ENCODE data around the gene MRAP.
"Not testable (repeated sequence)": the region's sequence is repeated elsewhere in the genome, so short reads cannot be mapped to it uniquely, and the experiment has no call there.

MRAP gene

GRCh38 chr21:32301596-32301995 lies 2.9 kb downstream of the MRAP start:
- no peak for DNase-seq

GRCh38 chr21:32302560-32302959 lies 3.9 kb downstream of the MRAP start:
- no peak for DNase-seq

DNA sequence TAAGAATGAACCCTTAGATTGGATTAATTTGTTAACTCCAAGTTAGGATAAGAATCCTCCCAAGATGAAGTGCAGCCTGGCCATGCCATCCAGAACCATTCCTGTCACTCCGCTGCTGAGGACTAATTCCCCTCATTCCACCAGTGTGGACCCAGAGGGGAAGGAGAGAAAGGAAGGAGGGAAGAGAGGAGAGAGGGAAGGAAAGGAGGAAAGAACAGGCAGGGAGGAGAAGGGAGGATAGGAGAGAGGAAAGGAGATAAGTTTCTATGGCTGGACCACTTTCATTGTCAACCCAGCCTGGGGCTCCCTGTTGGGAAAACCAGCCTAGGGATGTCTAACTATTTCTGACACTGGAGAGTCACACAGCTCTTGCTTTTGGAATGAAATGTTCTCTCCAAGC lies 4.7 kb downstream of the MRAP start:
- no peak for DNase-seq

DNA sequence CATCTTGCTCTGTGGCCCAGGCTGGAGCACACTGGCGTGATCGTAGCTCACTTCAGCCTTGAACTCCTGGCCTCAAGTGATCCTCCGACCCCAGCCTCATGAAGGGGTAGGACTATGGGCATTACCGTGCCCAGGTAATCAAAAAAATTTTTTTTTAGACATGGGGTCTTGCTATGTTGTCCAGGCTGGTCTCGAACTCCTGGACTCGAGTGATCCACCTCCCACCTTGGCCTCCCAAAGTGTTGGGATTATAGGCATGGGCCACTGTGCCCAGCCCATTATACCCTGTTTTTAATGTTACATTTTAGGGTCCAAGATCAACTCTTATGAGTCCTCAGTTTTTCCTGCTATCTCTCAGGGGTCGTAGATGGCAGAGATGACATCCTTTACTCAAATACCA lies 6.3 kb downstream of the MRAP start:
- no peak for DNase-seq

DNA sequence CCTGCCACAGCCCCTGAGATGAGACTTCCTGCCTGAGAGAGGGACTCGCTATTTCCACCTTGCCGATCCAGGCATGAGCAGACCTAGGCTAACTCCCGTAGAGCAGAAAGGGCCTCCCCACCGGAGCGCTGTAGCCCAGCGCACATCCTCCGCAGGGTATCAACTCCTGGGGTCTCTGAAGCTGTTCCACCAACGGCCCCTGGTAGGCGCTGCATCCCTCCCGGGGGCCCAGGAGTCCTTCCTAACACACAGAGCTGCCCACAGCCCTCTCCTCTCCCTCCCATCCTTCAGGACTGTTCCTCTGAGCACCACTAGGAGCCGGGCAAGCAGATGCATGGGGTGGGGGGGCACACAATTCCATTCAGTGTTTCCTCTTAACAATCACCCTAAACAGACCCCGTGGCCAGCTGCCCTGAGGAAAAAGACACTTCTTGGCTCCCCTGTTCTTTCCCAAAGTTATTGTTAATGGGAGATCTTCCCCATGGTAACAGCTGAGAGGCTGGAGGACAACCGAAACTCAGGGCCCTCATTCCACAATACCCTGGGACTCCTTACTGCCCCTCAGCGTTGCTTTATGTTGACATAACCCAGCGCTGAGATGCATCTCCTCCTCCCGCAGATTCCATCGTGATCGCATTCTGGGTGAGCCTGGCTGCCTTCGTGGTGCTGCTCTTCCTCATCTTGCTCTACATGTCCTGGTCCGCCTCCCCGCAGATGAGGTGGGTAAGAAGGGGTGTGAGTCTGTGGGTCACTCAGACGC lies 7.5 kb downstream of the MRAP start:
- DNase-seq: no peak

DNA sequence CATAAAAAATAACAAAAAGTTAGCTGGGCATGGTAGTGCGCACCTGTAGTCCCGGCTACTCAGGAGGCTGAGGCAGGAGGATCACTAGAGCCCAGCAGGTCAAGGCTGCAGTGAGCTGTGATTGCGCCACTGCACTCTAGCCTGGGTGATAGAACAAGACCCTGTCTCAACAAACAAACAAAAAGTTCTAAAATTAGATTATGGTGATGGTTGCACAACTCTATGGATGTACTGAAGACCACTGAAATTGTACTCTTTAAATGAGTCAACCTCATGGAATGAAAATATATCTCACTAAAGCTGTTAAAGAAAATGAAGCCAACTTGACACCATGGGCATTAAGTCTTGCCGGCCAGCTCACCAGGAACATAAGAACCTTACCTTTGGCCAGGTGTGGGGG lies 9.1 kb downstream of the MRAP start:
- no peak for DNase-seq

- DNase-seq: no peak
Measured at GRCh38 chr21:32308696-32309095, 10.0 kb downstream of the MRAP start.

DNA sequence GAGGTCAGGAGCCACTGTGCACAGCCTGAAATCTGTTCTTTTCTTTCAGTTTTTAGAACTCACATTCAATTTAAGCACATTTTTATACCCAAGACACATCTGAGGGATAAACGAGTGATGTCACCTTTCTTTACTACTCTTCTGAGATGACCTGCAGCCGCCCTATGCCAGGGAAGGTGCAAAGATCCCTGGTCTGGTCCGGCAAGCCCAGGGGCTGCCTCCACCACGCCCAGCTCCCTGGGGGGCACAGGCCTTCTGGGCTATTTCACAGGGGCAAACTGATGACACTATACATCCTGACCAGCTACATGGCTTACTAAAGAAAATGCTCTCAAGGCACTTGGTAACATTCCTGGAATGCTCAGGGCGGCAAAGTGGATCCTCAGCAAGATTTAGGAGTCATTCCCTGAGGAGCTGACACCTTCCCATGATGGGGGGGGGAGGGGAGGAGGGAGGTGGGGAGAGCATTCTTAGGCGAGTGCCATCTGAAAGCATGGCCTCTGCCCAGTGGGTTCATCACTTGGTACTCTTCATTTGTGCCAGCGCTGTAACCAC lies 11.3 kb downstream of the MRAP start:
- DNase-seq: no peak

DNA sequence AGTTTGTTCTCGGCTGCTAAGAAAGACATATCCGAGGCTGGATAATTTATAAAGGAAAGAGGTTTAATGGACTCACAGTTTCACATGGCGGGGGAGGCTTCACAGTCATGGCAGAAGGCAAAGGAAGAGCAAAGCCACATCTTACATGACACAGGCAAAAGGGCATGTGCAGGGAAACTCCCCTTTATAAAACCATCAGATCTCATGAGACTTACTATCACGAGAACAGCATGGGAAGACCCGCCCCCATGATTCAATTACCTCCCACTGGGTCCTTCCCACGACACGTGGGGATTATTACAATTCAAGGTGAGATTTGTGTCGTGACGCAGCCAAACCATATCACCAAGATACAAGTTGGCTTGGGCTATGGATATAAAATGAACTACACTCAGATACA lies 12.3 kb downstream of the MRAP start:
- not testable (repeated sequence) for DNase-seq

- DNase-seq: no peak
Measured at GRCh38 chr21:32311621-32312020, 13.0 kb downstream of the MRAP start.

DNA sequence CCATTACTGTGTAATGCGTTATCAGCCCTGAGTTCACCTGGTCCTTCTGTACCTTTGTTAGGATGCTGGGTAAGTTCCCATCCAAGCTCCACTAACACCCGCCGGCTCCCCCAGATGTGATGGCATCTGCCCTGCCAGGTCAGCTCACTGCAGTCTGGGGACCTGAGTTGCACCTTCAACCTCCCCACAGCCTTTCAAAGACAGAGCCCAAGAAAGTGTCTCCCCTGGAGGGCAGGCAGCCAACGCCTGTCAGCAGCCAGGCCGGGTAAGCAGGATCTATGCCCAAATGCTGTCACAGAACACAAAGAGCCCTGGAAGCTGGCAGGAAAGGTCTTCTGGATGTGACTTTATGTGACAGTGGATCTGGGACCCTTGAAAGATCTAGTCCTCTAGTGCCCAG lies 13.7 kb downstream of the MRAP start:
- no peak for DNase-seq

GRCh38 chr21:32312976-32313375 lies 14.3 kb downstream of the MRAP start:
- DNase-seq: no peak

DNA sequence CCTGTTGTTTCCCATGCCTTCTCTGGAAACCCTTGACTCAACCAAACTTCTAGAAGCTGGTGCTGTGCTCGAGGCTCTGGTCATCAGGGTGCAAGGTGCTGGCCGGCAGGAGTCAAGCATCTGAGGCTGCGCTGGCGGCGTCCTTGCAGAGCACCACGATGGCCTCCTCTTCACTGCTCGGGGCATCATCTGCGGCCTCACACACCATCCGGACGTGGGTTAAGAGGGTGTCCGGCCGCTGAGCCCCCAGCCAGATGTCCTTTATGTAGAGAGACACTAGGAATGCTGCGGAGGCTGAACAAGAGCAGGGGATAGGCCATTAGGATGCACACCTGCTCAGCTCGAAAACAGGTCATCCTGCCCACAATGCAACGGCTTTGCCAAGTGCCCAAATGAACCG lies 16.2 kb downstream of the MRAP start:
- no peak for DNase-seq

GRCh38 chr21:32315511-32316281 lies 17.0 kb downstream of the MRAP start:
- no peak for DNase-seq

GRCh38 chr21:32316361-32317215 lies 17.9 kb downstream of the MRAP start:
- no peak for DNase-seq

DNA sequence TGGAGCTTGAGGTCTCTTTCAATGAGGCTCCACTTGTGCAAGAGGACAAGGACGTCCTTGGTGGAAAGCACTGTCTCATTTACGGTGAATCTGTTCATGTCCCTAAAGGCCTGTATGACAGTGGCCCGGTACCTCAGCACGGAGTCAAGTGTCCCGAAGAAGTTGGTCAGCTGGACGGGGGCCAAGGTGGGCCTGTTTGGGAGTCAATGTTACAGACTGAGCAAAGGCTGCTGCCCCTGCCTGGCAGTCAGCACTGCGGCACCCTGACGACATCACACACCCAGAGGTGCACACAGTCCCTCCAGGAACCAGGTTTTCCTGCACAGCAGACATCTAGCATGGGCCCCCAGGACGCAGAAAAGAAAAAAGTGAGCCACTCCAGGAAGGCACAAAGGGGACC lies 19.1 kb downstream of the MRAP start:
- no peak for DNase-seq

DNA sequence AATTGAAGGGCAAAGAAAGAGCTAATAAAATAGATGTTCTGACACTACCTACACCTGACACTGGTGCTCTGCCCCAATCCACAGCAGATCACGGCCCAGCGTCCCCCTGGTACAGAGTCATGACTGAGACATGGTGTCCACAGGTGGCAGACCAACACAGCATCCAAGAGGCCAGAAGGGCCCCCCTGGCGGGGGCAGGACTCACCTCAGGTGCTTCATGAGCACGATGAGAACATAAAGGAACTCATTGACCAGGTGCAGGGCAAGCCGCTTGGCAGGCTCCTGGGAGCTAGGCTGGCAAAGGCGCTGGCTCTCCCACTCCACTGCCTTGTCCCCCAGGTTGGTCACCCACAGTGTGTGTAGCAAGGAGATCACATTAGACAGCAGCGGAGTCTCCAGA lies 20.4 kb downstream of the MRAP start:
- no peak for DNase-seq

GRCh38 chr21:32320059-32320458 lies 21.4 kb downstream of the MRAP start:
- DNase-seq: no peak

DNA sequence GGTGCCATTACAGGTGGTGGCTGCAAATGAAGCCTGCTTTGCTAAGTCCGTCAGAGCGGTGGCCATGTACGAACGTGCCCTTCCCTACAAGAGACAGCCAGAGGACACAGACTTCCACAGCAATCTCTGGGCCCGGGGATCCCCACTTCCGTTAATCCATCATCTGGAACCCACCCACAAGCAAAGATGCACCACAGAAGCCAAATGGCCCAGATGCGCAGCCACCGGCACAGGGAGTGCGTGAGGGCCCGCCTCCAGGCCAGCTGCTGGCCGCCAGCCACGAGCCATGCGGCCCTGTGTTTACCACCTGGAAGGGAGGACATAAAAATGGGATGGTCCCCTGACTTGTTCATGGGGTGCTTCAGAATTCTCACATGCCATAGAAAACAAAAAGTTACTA lies 22.1 kb downstream of the MRAP start:
- no peak for DNase-seq

DNA sequence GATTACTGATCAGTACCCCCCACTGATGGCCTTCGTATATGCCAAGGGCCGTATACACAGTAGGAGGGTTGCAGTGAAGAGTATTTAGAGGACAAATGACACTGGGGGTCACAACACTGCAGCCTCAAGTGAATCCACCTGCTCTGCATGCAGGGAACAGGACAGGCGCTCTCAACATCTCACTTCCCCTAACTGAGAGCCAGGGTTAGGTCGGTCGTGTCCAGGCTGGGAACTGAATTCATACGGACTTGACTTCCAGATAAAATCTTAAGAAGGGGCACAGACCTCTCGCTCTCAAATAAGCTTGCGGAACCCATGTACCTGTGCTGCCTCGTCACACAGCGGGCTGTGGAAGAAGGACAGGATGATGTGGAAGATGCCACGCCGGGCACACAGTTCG lies 22.8 kb downstream of the MRAP start:
- no peak for DNase-seq

- DNase-seq: no peak
Measured at GRCh38 chr21:32322103-32322502, 23.4 kb downstream of the MRAP start.

DNA sequence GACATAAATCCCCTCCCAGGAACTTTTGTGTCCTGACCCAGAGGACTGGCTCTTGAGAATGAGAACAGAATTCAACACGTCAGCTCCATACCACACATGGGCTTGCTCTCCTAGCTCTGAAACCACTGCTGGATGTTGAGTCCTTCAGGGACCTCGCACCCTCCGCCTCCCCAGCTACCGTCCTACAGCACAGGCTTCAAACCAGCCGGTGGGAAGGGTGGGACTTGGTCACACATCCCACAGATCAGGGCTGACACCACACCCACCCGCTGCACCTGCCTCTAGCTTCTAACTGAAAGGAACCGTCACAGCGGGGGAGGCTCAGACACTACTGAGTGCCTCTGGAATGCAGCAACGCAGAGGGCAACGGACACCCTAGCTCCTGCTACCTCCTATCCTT lies 24.0 kb downstream of the MRAP start:
- DNase-seq: no peak

- no peak for DNase-seq
Measured at GRCh38 chr21:32325706-32326105, 27.1 kb downstream of the MRAP start.
